HG02763 (cell line): ENCODE measurements around the gene SORT1.
"Not testable (repeated sequence)": the region's sequence is repeated elsewhere in the genome, so short reads cannot be mapped to it uniquely, and the experiment has no call there.

Source experiments
- ATAC-seq: cut with Tn5 transposase; IDR thresholded peaks from one replicate; pipeline ENCODE4 v1.9.1; 2021; ENCODE audit warnings: mild to moderate bottlenecking, moderate library complexity; ENCODE audit not compliant: unreplicated experiment

SORT1 gene

GRCh38 chr1:109350182-109350581 is 47.5 kb downstream of the SORT1 start:
- no peak for ATAC-seq

- no peak for ATAC-seq
Observed at GRCh38 chr1:109347511-109347910, 50.2 kb downstream of the SORT1 start.

- no peak for ATAC-seq
Observed at GRCh38 chr1:109341944-109342930, 55.5 kb downstream of the SORT1 start.

- ATAC-seq, result no peak
Observed at GRCh38 chr1:109338608-109339007, 59.1 kb downstream of the SORT1 start.

GRCh38 chr1:109338091-109338490 is 59.6 kb downstream of the SORT1 start:
- ATAC-seq, result no peak

GRCh38 chr1:109335091-109335490 is 62.6 kb downstream of the SORT1 start:
- no peak for ATAC-seq

- no peak for ATAC-seq
Observed at GRCh38 chr1:109331113-109331512, 66.6 kb downstream of the SORT1 start.

GRCh38 chr1:109327285-109327684 is 70.4 kb downstream of the SORT1 start:
- no peak for ATAC-seq

GRCh38 chr1:109322974-109323373 is 74.7 kb downstream of the SORT1 start:
- ATAC-seq, result no peak

GRCh38 chr1:109319114-109319513 is 78.6 kb downstream of the SORT1 start:
- ATAC-seq, result no peak

GRCh38 chr1:109316506-109316905 is 81.2 kb downstream of the SORT1 start:
- no peak for ATAC-seq

GRCh38 chr1:109315288-109315687 is 82.4 kb downstream of the SORT1 start:
- ATAC-seq, result no peak

- ATAC-seq, result no peak
Observed at GRCh38 chr1:109314795-109315194, 82.9 kb downstream of the SORT1 start.

GRCh38 chr1:109312978-109313775 is 84.5 kb downstream of the SORT1 start:
- ATAC-seq, result no peak

- ATAC-seq, result no peak
Observed at GRCh38 chr1:109312246-109312645, 85.5 kb downstream of the SORT1 start.

GRCh38 chr1:109309347-109309746 is 88.4 kb downstream of the SORT1 start:
- ATAC-seq, result no peak

GRCh38 chr1:109307274-109308021 is 90.3 kb downstream of the SORT1 start:
- no peak for ATAC-seq

GRCh38 chr1:109306832-109307273 is 90.9 kb downstream of the SORT1 start, which contains the start of gene MYBPHL:
Gene MYBPHL, minus strand, starts transcription at chr1:109307011. Its CDS starts 20 bp downstream, at chr1:109306991.
- no peak for ATAC-seq

GRCh38 chr1:109305991-109306390 is 91.7 kb downstream of the SORT1 start:
- ATAC-seq, result not testable (repeated sequence)

- ATAC-seq, result no peak
Observed at GRCh38 chr1:109304226-109304920, 93.3 kb downstream of the SORT1 start.
